Spleen (tissue), 11 donors: ENCODE data around the gene FBXL20. TPM values are rescaled to one million over a fixed set of nuclear protein-coding genes. Genes with fewer than 3 reads are reported as not detected.
"Not testable (repeated sequence)": the region's sequence is repeated elsewhere in the genome, so short reads cannot be mapped to it uniquely, and the experiment has no call there.

Source experiments
- DNase-seq: peaks from one replicate; pipeline ENCODE4 v3.0.0-alpha.2; 2020
- H3K27ac ChIP-seq, 8 donors: fragments of 200-600 bp; sonication (generic) in 7 of 8; 1 replicate in 4 of 8; 2 replicates in 4 of 8; pipeline versions ENCODE4 v1.5.0 to v1.8.0; 2016 to 2021; ENCODE audit warnings: inconsistent platforms in 4 of 8, mild to moderate bottlenecking in 4 of 8, moderate library complexity in 1 of 8
- H3K27me3 ChIP-seq, 7 donors: fragments of 200-600 bp; sonication (generic) in 6 of 7; replicated peaks in 1 of 7; 1 replicate in 4 of 7; 2 replicates in 3 of 7; pipeline versions ENCODE4 v1.5.0 to v1.8.0; 2016 to 2021; ENCODE audit warnings: inconsistent platforms in 3 of 7, mild to moderate bottlenecking in 1 of 7
- H3K36me3 ChIP-seq, 6 donors: fragments of 200-600 bp; sonication (generic) in 5 of 6; 1 replicate in 4 of 6; 2 replicates in 2 of 6; pipeline versions ENCODE4 v1.5.0 to v1.8.0; 2016 to 2021; ENCODE audit warnings: inconsistent platforms in 2 of 6
- H3K4me1 ChIP-seq, 6 donors: fragments of 200-600 bp; sonication (generic) in 5 of 6; 1 replicate in 3 of 6; 2 replicates in 3 of 6; pipeline versions ENCODE4 v1.5.0 to v1.8.0; 2016 to 2021; ENCODE audit warnings: inconsistent platforms in 3 of 6
- H3K4me3 ChIP-seq, 8 donors: fragments of 200-600 bp; sonication (generic) in 7 of 8; 1 replicate in 4 of 8; 2 replicates in 4 of 8; pipeline versions ENCODE4 v1.5.0 to v1.8.0; 2016 to 2021; ENCODE audit warnings: inconsistent platforms in 4 of 8, mild to moderate bottlenecking in 4 of 8, moderate library complexity in 2 of 8
- H3K9me3 ChIP-seq, 8 donors: fragments of 200-600 bp; sonication (generic) in 7 of 8; 1 replicate in 4 of 8; 2 replicates in 4 of 8; pipeline versions ENCODE4 v1.5.0 to v1.8.0; 2016 to 2021; ENCODE audit warnings: inconsistent platforms in 4 of 8
- POLR2A ChIP-seq, 3 donors: fragments of 450-650 bp; IDR thresholded peaks; one replicate each; pipeline ENCODE4 v1.5.1; 2017; ENCODE audit warnings: antibody characterized with exemption in 3 of 3, mild to moderate bottlenecking in 1 of 3
- POLR2AphosphoS5 ChIP-seq, 3 donors: sonication (generic); formaldehyde crosslinking; IDR thresholded peaks; one replicate each; pipeline ENCODE4 v1.5.1; 2017; ENCODE audit warnings: antibody characterized with exemption in 3 of 3
- WGBS, 5 donors: extraction: QIAGEN DNeasy Blood & Tissue Kit in 3 of 5; methylation state at CpG; one replicate each; pipeline versions ENCODE4 v1.1.5 to v1.1.7; 2013 to 2018; 5-methylcytosine and 5-hydroxymethylcytosine counted together
- intact Hi-C: fragments of 100-400 bp; cut with DNase I; formaldehyde crosslinking; loops from one replicate; pipeline ENCODE4 v1.15.0; 2023; ENCODE audit warnings: low total_unique reads
- polyA plus RNA-seq, 3 donors: library from polyadenylated mRNA; stranded (reverse); fragments of 200-250 nt; gene quantifications; one replicate each; pipeline ENCODE4 v1.2.1, GENCODE V29; 2013
- total RNA-seq, 7 donors: library from RNA; depleted of rRNA in 3 of 7; stranded (reverse); fragments of >200 nt in 3 of 7; fragmentation: NEBNext Ultra II Directional in 4 of 7; extraction: Animal tissue kit (Norgen Biotek cat#: 25700) in 4 of 7; gene quantifications; one replicate each; pipeline versions ENCODE4 v1.1.0 to v1.2.1, GENCODE V29; 2016 to 2021
- TF ChIP-seq, protein P1 (sequence below), 11 experiments: fragments of 200-600 bp in 7 of 11; fragments of 450-650 bp in 4 of 11; sonication (generic) in 4 of 11; IDR thresholded peaks in 8 of 11; conservative IDR thresholded peaks in 3 of 11; 1 replicate in 7 of 11; 2 replicates in 4 of 11; pipeline versions ENCODE4 v1.4.0 to v1.8.0; 2016 to 2021; ENCODE audit warnings: antibody characterized with exemption in 11 of 11, inconsistent platforms in 4 of 11, mild to moderate bottlenecking in 1 of 11
- donor health status: healthy with polysubstance abuse.
- donor health status: DM: no; HTN: no; CAD: no; lungs with moderate emphysema.
- donor health status: DM: no; HTN: no; CAD: no.
- donor health status: Bipolar disorder and iron deficiency.
- donor health status: healthy.
- donor health status: DM: no; HTN: no; CAD: no.
- donor health status: DM: yes; HTN: yes; CAD: no.

FBXL20 gene
- total and polyA plus RNA-seq, 10 donors, result 1.9 to 28.0 (median 24.0) TPM

DNA sequence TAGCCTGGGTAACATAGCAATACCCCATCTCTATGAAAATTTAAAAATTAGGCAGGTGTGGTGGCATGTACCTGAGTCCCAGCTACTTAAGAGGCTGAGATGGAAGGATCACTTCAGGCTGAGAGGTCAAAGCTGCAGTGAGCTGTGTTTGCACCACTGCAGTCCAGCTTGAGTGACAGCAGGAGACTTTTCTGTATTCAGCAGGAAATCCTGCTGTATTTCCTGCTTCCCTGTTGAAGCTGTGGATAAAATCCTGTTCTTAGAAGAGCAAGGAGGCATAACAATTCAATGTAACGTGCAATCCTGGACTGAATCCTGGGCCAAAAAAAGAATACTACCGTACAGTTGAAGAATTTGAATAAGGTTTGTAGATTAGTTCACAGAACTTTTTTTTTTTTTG lies 62.2 kb downstream of the FBXL20 start:
- peaks cover 0 to 50% (median 30%) of the 10 kb centered on the region in 6 donors for H3K4me1 ChIP-seq
- peaks cover 0 to 38% (median 11%) of the 10 kb centered on the region in 6 donors for H3K36me3 ChIP-seq
- no peaks in the 10 kb centered on the region for H3K27me3 ChIP-seq
- H3K27ac ChIP-seq, result peak overlapping the region in 3 of 8 donors; percentile 6 to 48 (median 11)
- no peak for DNase-seq
- TF ChIP-seq POLR2A (IDR thresholded peaks at IDR 0.05), result no peak
- peak in 1 of 3 donors; percentile 28 for TF ChIP-seq POLR2AphosphoS5 (IDR thresholded peaks at IDR 0.05)
- TF ChIP-seq, protein P1, sequence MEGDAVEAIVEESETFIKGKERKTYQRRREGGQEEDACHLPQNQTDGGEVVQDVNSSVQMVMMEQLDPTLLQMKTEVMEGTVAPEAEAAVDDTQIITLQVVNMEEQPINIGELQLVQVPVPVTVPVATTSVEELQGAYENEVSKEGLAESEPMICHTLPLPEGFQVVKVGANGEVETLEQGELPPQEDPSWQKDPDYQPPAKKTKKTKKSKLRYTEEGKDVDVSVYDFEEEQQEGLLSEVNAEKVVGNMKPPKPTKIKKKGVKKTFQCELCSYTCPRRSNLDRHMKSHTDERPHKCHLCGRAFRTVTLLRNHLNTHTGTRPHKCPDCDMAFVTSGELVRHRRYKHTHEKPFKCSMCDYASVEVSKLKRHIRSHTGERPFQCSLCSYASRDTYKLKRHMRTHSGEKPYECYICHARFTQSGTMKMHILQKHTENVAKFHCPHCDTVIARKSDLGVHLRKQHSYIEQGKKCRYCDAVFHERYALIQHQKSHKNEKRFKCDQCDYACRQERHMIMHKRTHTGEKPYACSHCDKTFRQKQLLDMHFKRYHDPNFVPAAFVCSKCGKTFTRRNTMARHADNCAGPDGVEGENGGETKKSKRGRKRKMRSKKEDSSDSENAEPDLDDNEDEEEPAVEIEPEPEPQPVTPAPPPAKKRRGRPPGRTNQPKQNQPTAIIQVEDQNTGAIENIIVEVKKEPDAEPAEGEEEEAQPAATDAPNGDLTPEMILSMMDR (IDR thresholded peaks at IDR 0.05 in 8 of 11, conservative IDR thresholded peaks at IDR 0.05 in 3 of 11), result no peak
- WGBS, 5 donors, result 56 to 72% (median 60%) methylated on average over 2 of the region's 2 CpGs
- intact Hi-C loops, result no loop called here
- no peak overlapping the region for H3K4me3 ChIP-seq
- no peaks in the 10 kb centered on the region for H3K9me3 ChIP-seq

GRCh38 chr17:39337649-39338048 lies 63.8 kb downstream of the FBXL20 start:
- H3K27me3 ChIP-seq, intact Hi-C loops, H3K4me3 ChIP-seq, H3K9me3 ChIP-seq: not testable (repeated sequence)
- peak; percentile 73 for DNase-seq
- H3K27ac ChIP-seq, result peak overlapping the region in 3 of 8 donors; percentile 34 to 65 (median 46)
- H3K4me1 ChIP-seq, result peaks cover 0 to 51% (median 31%) of the 10 kb centered on the region in 6 donors
- WGBS, 5 donors, result 76 to 93% (median 90%) methylated on average over 4 to 26 of the region's 26 CpGs
- peaks cover 0 to 36% (median 11%) of the 10 kb centered on the region in 6 donors for H3K36me3 ChIP-seq

- no peaks in the 10 kb centered on the region for H3K9me3 ChIP-seq
- H3K4me3 ChIP-seq, result peak overlapping the region in 1 of 8 donors; percentile 6
- H3K4me1 ChIP-seq, result peaks cover 0 to 51% (median 28%) of the 10 kb centered on the region in 6 donors
- H3K36me3 ChIP-seq, result peaks cover 0 to 18% (median 3%) of the 10 kb centered on the region in 6 donors
- TF ChIP-seq, protein P1 (IDR thresholded peaks at IDR 0.05 in 8 of 11, conservative IDR thresholded peaks at IDR 0.05 in 3 of 11), result no peak
- TF ChIP-seq POLR2A (IDR thresholded peaks at IDR 0.05), result no peak
- TF ChIP-seq POLR2AphosphoS5 (IDR thresholded peaks at IDR 0.05), result no peak
- H3K27ac ChIP-seq, result peak overlapping the region in 7 of 8 donors; percentile 6 to 77 (median 57)
- H3K27me3 ChIP-seq, result no peaks in the 10 kb centered on the region
- 24 to 51% (median 39%) methylated on average over 4 of the region's 4 CpGs for WGBS, 5 donors
- intact Hi-C loops, result no loop called here
- no peak for DNase-seq
These were observed 65.7 kb downstream of the FBXL20 start for GRCh38 chr17:39335704-39336223.

DNA sequence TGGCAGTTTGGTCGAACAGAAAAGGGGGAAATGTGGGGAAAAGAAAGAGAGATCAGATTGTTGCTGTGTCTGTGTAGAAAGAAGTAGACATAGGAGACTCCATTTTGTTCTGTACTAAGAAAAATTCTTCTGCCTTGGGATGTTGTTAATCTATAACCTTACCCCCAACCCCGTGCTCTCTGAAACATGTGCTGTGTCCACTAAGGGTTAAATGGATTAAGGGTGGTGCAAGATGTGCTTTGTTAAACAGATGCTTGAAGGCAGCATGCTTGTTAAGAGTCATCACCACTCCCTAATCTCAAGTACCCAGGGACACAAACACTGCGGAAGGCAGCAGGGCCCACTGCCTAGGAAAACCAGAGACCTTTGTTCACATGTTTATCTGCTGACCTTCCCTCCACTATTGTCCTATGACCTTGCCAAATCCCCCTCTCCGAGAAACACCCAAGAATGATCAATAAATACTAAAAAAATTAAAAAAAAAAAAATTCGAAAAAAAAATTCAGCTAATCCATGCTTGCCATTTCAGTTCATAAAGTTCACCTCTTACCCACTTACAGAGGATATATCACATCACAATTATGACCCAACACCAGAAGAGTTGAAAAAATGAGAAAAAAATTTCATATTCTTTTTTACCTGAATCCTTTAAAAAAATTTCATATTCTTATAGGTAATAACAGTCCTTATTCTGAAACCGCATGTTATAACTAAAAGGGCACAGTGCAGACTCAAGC lies 67.2 kb downstream of the FBXL20 start:
- H3K9me3 ChIP-seq, H3K27me3 ChIP-seq, intact Hi-C loops, H3K36me3 ChIP-seq, DNase-seq, H3K4me3 ChIP-seq: not testable (repeated sequence)
- Histone ChIP-seq H3K27ac (peak overlapping the region in 6 of 8 donors; percentile 7 to 77 (median 64)), H3K4me1 (peaks cover 0 to 36% (median 20%) of the 10 kb centered on the region in 6 donors)
- 70 to 83% (median 77%) methylated on average over 5 to 6 of the region's 6 CpGs for WGBS, 5 donors

DNA sequence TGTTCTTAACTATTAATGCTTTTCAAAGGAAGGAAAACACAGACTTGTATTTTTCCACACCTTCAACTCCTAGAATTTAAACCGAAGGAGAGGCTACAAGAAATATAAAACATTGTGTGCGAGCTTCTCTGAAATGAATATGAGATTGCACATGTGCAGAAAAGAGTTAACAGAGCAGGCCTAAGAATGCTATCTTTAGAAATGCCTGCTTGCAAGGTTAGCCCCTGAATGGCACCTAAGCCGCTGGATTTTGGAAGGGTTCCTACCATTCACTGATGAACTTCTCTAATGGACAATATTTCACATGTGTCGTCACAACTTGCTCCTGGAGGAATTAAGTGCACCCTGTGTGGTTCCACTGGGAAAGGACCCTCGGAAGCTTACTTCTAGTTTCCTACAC lies 69.3 kb downstream of the FBXL20 start:
- Histone ChIP-seq H3K4me1 (peaks cover 0 to 27% (median 15%) of the 10 kb centered on the region in 6 donors), H3K4me3 (no peak overlapping the region), H3K27ac (no peak overlapping the region), H3K9me3 (no peaks in the 10 kb centered on the region), H3K36me3 (no peaks in the 10 kb centered on the region), H3K27me3 (no peaks in the 10 kb centered on the region)
- 84 to 93% (median 92%) methylated on average over 5 of the region's 5 CpGs for WGBS, 5 donors
- intact Hi-C loops, result no loop called here
- TF ChIP-seq POLR2AphosphoS5 (IDR thresholded peaks at IDR 0.05) (no peak), POLR2A (IDR thresholded peaks at IDR 0.05) (no peak)
- TF ChIP-seq, protein P1 (IDR thresholded peaks at IDR 0.05 in 8 of 11, conservative IDR thresholded peaks at IDR 0.05 in 3 of 11), result no peak
- DNase-seq, result no peak
